ENCODE data around the gene PRKAG2.
A peak's percentile ranks its signal among the peaks of the same experiment; 100 is the strongest.
"Not testable (repeated sequence)": the region's sequence is repeated elsewhere in the genome, so short reads cannot be mapped to it uniquely, and the experiment has no call there.

Gene PRKAG2

GRCh38 chr7:151767557-151767956 lies 109.4 kb downstream of the PRKAG2 start:
- DNase-seq (ENCODE audit: low spot score): no peak

DNA sequence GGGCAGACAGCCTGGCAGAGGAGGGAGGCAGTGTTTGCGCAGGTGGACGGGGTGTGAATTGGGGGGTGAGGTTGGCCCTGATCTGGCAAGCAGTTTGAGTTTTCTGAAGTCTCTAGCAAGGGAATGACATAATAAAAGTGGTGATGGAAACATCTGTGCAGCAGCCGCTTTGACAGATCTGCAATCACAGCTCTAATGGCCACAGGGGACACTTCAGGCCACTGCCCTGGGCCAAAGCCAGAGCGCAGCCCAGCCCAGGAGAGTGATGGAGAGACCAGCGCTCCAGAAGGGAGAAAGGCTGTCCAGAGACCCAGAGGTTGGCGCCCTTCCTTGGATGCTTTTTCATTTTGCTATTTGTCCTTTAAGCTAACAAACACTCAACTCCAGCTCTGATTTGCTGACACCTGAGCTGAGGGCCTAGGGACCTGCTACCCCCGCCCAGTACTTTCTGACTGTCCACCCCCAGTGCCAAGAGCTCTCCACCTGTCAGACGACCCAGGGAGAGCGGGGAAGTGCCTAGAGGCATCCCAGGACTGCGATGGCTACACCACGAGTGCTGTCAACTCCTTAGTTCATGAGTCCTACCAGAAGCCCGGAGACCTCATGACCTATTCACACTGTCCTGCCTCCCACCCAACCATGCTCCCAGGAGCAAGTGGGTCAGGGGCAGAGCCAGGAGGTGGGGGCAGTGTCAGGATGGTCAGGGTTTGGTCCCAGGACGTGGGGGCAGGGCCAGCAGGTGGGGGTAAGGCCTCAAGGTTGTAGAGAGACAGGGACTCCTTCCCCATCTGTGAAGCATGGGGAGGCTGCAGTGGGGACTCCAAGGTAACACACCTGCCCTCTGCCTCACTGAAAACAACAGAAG lies 112.6 kb downstream of the PRKAG2 start:
- no peak for DNase-seq (ENCODE audit: low spot score)

- no peak for DNase-seq (ENCODE audit: low spot score)
These were observed 113.4 kb downstream of the PRKAG2 start for GRCh38 chr7:151763420-151763984.

DNA sequence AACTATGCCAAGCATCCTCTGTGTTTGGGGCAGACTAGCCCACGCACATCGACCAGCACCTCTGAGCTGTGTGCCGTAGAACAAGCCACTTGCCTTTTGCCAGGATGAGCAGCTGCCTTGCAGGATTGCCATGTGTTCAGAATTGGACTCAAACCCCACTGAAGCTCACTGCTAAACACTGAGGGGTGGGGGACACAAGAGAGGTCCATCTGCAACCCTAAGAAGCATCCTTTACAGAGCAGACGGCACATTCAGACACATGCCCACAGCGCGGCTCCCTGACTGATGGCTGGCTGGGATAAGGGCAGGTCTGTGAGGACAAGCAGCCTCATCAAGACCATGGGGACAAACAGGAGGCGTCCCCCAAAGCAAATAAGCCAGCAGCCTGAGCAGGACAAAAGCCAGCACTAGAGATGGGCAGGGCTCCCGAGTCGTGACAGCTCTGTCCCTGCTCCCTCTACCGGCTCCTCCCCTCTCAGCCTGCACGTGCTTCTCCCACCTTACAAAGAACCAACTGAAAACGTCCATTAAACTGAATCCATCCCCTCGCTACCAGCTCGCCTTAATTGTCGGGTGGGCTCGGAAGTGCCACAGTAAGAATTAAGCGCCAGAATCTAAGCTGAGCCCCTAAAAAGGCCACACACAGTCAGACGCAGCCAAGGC lies 114.2 kb downstream of the PRKAG2 start:
- no peak for DNase-seq (ENCODE audit: low spot score)

DNA sequence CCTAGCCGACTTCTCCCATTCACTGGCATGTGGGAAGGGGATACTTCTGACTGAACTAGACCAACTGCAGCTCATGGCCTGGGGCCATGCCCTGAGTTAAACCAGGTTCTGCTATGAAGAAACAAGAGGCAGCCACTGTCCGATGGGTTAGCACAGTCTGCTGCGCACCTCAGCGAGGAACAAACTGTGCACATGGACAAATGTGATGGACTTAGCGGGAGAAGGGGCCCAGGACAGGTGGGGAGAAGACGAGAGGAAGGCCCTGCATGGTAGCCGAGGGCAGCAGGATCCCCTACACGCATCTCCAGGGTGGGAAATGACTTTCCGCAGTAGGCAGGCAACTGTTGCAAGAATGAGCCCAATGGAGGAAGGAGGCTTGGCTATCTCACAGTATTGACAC lies 115.0 kb downstream of the PRKAG2 start:
- DNase-seq (ENCODE audit: low spot score): no peak

- no peak for DNase-seq (ENCODE audit: low spot score)
These were observed 115.7 kb downstream of the PRKAG2 start for GRCh38 chr7:151761231-151761630.

DNA sequence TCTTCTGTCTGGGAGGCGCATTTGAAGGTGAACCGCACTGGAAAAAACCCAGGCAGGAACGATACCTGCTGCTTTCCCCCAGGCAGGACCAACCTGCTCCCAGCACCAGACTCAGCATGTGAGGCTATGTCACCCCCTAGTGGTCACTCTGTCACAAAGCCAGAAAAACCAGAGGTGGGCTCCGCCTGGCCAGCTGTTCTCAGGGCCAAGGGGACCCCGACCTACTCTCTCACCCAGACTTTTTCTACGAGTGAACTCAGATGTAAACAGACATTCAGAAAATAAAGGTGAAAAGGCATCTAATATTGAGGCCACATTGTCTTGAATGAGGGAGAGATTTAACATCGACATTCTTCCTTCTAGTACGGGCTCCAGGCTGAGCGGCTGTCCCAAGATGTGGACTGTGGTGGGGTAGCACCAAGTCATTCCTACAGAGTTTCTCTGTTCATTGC lies 117.3 kb downstream of the PRKAG2 start:
- peak; percentile 86 for DNase-seq (ENCODE audit: low spot score)

DNA sequence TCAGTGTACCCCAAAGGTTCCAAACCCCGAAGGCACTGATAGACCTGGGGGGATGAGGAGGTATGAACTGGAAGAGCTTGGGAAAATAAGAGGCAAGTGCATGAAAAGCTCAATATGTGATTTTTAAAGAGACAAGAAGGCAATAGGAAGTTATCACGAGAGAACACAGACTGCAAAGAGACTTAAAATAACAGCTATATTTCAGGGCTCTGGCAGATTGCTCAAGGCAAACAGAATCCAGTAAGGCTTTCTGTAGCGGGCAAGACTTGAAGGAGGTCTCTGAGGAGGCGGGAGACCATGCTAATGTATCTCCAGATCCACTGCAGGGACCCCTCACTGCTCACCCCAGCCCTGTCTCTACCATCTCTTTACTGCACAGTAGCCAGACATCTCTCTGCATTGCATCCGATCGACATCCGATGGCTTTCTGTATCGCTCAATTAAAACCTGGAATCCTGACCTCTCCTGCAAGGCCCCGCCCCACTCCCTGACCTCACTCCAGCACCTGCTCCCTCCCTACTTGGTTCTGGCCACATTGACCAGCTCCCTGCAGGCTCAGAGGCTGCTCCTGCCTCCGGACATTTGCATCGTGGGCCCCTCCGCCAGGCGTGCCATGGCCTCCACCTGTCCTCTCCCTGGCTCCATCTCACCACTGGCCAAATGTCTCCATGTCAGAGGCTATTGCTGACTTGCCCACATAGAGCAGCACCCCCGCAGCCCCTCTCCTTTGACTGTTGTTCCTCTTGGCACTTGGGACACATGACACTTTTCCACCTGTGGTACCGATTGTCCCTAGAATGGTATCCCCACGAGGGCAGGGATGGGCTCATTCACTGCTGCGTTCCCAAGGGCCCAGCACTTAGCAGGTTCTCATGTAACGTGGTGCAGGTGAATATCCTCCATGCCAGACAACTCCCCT lies 118.0 kb downstream of the PRKAG2 start:
- DNase-seq (ENCODE audit: low spot score): no peak

- no peak for DNase-seq (ENCODE audit: low spot score)
These were observed 119.6 kb downstream of the PRKAG2 start for GRCh38 chr7:151757274-151757673.

- no peak for DNase-seq (ENCODE audit: low spot score)
These were observed 120.0 kb downstream of the PRKAG2 start for GRCh38 chr7:151756866-151757265.

- no peak for DNase-seq (ENCODE audit: low spot score)
These were observed 120.7 kb downstream of the PRKAG2 start for GRCh38 chr7:151756076-151756731.

DNA sequence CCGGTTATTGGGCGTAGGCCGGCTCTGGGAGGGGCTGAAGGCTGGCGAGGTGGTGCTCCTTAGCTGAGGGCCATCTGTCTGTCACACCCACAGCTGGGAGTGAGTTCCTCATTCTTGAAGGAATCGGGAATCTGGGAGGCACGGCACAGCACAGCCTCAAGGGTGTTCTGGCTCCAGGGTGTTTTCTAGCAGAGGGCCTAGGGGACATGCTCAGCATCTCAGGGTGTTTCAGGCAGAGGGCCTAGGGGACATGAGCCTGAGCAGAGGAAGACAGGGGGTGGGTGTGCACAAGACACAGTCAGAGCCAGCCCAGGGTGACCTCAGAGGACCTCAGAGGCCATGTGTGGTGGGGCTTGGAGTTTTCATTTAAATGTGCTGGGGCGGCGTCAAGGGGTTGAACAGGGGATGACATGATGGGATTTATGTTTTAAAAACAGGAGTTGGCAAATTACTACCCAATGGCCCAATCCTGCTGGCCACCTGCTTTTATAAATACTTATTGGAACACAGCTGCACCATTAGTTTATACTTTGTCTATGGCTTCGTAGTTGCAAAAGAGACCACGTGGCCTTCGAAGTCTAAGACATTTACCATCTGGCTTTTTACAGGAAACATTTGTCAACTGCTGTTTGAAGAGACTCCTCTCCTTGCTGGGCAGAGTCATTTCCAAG lies 121.6 kb downstream of the PRKAG2 start:
- no peak for DNase-seq (ENCODE audit: low spot score)

DNA sequence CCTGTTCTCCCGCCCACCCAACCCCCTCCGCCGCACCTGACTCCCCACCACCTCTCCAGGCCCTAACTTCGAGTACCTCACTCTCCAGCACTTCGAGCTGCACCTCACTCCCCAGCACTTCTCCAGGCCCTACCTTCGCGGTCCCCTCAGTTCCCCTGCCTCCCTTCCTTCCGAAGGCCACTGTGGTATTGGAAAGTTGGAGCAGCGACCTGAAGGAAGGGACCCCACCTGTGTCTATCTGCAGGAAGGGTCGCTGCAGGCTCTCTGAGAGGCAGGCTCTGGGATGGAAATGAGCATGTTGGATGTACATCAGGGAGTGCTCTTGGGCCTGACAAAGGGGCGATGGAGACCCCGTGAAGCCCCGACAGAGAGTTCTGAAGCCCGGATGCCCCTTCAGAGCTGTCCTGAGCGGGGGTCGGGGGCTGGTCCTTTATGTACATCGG lies 122.2 kb downstream of the PRKAG2 start:
- DNase-seq (ENCODE audit: low spot score): no peak

DNA sequence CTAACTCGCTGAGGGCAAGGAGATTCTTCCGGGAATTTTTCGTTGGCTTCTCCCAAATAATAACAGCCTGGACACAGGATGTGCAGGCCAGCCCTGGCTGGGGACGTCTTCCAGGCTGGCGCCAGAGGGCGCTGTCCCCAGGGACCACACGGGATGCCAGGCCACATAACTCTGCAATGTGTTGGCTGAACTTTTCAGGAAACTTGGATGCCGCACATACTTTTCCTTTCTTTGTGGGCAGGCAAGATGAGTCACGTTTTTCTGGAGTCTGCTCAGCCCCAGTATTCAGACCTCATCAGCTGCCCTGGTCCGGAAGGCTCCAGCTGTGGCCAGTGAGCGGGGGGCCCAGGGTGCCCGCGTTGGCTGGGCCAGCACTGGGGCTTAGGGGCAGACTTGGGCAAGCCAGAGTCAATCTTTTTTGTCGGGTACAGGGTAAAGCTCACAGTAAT lies 122.7 kb downstream of the PRKAG2 start:
- DNase-seq (ENCODE audit: low spot score): peak; percentile 92

DNA sequence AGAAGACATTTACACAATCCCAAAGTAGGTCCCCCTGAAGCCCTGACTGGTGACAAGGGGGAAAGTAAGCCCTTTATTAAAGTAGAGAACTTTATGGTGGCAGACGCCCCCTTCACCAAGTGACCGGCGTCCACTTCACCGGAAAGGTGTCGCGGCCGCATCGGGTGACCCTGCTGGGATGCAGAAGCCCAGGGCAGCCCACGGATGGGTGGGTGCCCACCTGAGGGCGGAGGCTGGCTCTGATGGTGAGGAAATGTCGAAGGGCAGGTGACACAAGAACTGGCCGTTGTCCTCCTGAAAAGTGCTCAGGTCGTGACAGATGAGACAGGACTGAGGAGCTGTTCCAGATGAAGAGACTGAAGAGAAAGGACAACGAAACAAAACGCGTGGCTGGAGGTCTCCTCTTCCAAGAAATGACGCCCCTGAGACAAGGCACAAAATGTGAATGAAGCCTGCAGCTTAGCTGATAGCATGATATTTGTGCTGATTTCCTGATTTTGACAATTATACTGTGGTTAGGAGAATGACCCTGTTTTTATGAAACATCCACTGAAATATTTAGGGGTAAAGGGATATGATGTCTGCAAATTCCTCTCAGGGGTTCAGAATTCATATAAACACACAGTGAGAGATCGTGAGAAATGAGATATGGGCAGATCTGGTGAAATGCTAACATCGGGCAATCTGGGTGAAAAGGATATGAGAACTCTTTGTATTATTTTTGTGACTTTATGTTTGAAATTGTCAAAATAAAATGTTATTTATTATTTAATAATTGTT lies 123.9 kb downstream of the PRKAG2 start:
- no peak for DNase-seq (ENCODE audit: low spot score)

DNA sequence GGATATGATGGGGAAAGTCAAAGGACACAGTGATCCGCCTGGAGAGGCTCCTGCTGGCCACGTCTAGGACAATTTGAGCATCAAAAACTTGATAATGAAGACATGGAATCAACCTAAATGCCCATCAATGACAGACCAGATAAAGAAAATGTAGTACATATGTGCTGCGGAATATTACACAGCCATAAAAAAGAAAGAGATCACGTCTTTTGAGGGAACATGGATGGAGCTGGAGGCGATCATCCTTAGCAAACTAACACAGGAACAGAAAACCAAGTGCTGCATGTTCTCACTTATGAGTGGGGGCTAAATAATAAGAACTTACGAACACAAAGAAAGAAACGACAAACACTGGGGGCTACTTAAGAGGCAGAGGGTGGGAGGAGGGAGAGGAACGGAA lies 124.9 kb downstream of the PRKAG2 start:
- DNase-seq (ENCODE audit: low spot score): no peak

GRCh38 chr7:151748733-151749132 lies 128.2 kb downstream of the PRKAG2 start:
- DNase-seq (ENCODE audit: low spot score): no peak

GRCh38 chr7:151748021-151748420 lies 128.9 kb downstream of the PRKAG2 start:
- DNase-seq (ENCODE audit: low spot score): not testable (repeated sequence)

DNA sequence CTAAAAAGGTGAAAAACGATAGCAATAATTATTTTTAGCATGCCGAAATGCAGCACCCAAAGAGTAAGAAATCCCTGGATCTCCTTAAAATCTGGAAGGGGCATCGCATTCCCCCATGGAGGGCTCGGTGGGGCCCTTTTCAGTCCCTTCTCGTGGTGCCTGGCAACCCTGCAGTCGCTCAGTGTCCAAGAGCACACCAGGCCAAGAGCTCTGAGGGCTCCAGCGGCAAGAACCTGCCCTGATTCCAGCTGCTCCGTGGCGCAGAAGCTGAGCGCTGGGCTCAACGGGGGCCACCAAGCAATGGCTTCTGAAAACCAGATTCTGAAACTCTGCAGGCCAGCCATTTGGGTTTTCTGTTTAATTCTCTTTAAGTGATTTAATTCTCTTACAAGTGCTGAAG lies 131.2 kb downstream of the PRKAG2 start:
- DNase-seq (ENCODE audit: low spot score): no peak
